Esophagus squamous epithelium (tissue), 5 donors: ENCODE measurements around the gene CFAP70. TPM values are rescaled to one million over a fixed set of nuclear protein-coding genes. Genes with fewer than 3 reads are reported as not detected.

Experiments
- DNase-seq: peaks from one replicate; lab custom pipeline; 2025; lab: John Stamatoyannopoulos, UW
- H3K27ac ChIP-seq, 4 donors: fragments of 200-600 bp; sonication (generic); one replicate each; pipeline ENCODE4 v1.5.1; 2016 to 2019; ENCODE audit warnings: mild to moderate bottlenecking in 1 of 4
- H3K27me3 ChIP-seq, 4 donors: fragments of 200-600 bp; sonication (generic); 1 replicate in 3 of 4; 2 replicates in 1 of 4; pipeline versions ENCODE4 v1.5.1 to v1.6.0; 2017 to 2021; ENCODE audit warnings: antibody characterized with exemption in 1 of 4
- H3K36me3 ChIP-seq, 3 donors: fragments of 200-600 bp; sonication (generic); one replicate each; pipeline ENCODE4 v1.5.1; 2016 to 2019
- H3K4me1 ChIP-seq, 3 donors: fragments of 200-600 bp; sonication (generic); one replicate each; pipeline ENCODE4 v1.5.1; 2017 to 2019
- H3K4me3 ChIP-seq, 4 donors: fragments of 200-600 bp; sonication (generic); 1 replicate in 3 of 4; 2 replicates in 1 of 4; pipeline ENCODE4 v1.5.1; 2016 to 2019; ENCODE audit warnings: mild to moderate bottlenecking in 2 of 4, moderate library complexity in 1 of 4
- H3K9me3 ChIP-seq, 3 donors: fragments of 200-600 bp; sonication (generic); one replicate each; pipeline ENCODE4 v1.5.1; 2016 to 2019
- POLR2A ChIP-seq, 4 donors: fragments of 450-650 bp; IDR thresholded peaks; one replicate each; pipeline ENCODE4 v1.6.1; 2017; ENCODE audit warnings: antibody characterized with exemption in 4 of 4, mild to moderate bottlenecking in 4 of 4, moderate library complexity in 3 of 4
- WGBS, 2 donors: methylation state at CpG; one replicate each; pipeline ENCODE4 v1.1.5; 2018; 5-methylcytosine and 5-hydroxymethylcytosine counted together
- intact Hi-C: fragments of 100-400 bp; cut with DNase I; formaldehyde crosslinking; loops from one replicate; pipeline ENCODE4 v1.15.0; 2022
- total RNA-seq, 4 donors: library from RNA; depleted of rRNA; stranded (reverse); fragments of >200 nt; gene quantifications; one replicate each; pipeline ENCODE4 v1.1.0, GENCODE V29; 2016
- TF ChIP-seq, protein P1 (sequence below), 6 experiments: fragments of 450-650 bp in 4 of 6; fragments of 200-600 bp in 2 of 6; sonication (generic) in 2 of 6; IDR thresholded peaks; one replicate each; pipeline ENCODE4 v1.5.1; 2016 to 2019; ENCODE audit warnings: antibody characterized with exemption in 6 of 6, mild to moderate bottlenecking in 4 of 6, moderate library complexity in 4 of 6
- donor health status: DM: yes; HTN: yes; CAD: no.

The CFAP70 gene
- total RNA-seq, 4 donors from 2014 or later, result 0.22 to 2.5 (median 0.66) TPM

- Histone ChIP-seq H3K27ac (no peak overlapping the region), H3K27me3 (no peaks in the 10 kb centered on the region), H3K9me3 (no peaks in the 10 kb centered on the region), H3K4me3 (no peak overlapping the region), H3K36me3 (peaks cover 0 to 68% (median 4%) of the 10 kb centered on the region in 3 donors), H3K4me1 (no peaks in the 10 kb centered on the region)
- DNase-seq, result no peak
- 94% methylated on average over 3 of the region's 3 CpGs for WGBS, 2 donors
- intact Hi-C loops, result no loop called here
- TF ChIP-seq POLR2A (IDR thresholded peaks at IDR 0.05), result no peak
- TF ChIP-seq, protein P1, sequence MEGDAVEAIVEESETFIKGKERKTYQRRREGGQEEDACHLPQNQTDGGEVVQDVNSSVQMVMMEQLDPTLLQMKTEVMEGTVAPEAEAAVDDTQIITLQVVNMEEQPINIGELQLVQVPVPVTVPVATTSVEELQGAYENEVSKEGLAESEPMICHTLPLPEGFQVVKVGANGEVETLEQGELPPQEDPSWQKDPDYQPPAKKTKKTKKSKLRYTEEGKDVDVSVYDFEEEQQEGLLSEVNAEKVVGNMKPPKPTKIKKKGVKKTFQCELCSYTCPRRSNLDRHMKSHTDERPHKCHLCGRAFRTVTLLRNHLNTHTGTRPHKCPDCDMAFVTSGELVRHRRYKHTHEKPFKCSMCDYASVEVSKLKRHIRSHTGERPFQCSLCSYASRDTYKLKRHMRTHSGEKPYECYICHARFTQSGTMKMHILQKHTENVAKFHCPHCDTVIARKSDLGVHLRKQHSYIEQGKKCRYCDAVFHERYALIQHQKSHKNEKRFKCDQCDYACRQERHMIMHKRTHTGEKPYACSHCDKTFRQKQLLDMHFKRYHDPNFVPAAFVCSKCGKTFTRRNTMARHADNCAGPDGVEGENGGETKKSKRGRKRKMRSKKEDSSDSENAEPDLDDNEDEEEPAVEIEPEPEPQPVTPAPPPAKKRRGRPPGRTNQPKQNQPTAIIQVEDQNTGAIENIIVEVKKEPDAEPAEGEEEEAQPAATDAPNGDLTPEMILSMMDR (IDR thresholded peaks at IDR 0.05), result no peak
Observed at GRCh38 chr10:73364964-73365363, 6.3 kb upstream of the CFAP70 start.

GRCh38 chr10:73359492-73359891 lies 828 bp upstream of the CFAP70 start:
- Histone ChIP-seq H3K27ac (no peak overlapping the region), H3K9me3 (no peaks in the 10 kb centered on the region), H3K4me1 (peaks cover 0 to 13% (median 3%) of the 10 kb centered on the region in 3 donors), H3K4me3 (no peak overlapping the region), H3K27me3 (no peaks in the 10 kb centered on the region), H3K36me3 (peaks cover 0 to 14% (median 0%) of the 10 kb centered on the region in 3 donors)
- WGBS, 2 donors, result 64 to 74% methylated on average over 8 of the region's 8 CpGs
- intact Hi-C loops, result no loop called here
- DNase-seq, result no peak
- TF ChIP-seq POLR2A (IDR thresholded peaks at IDR 0.05), result no peak
- TF ChIP-seq, protein P1 (IDR thresholded peaks at IDR 0.05), result no peak

DNA sequence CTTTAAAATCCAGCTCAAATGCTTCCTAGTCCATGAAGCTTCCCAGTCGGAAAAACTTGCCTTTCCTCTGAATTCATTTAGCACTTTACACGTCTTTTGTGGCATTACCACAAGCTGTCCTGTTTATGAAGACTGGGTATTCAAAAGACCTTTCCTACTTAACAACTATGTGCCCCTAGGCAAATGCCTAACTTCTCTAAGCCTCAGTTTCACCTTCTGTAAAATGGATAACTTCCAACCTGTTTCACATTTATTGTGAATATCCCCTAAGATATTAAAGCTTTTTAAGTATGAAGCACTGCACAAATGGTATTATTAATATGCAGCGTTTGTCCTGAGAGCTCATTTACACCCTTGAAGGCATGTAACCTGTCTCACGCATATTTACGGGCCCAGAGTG lies 843 bp downstream of the CFAP70 start:
- DNase-seq, result no peak
- Histone ChIP-seq H3K4me3 (peak overlapping the region; percentile 53 to 80 (median 72)), H3K27me3 (no peaks in the 10 kb centered on the region), H3K9me3 (no peaks in the 10 kb centered on the region), H3K4me1 (peaks cover 0 to 13% (median 3%) of the 10 kb centered on the region in 3 donors), H3K27ac (peak overlapping the region in 2 of 4 donors; percentile 69 to 81), H3K36me3 (no peaks in the 10 kb centered on the region)
- intact Hi-C loops, result no loop called here
- 35 to 49% methylated on average over 5 of the region's 5 CpGs for WGBS, 2 donors
- TF ChIP-seq, protein P1 (IDR thresholded peaks at IDR 0.05), result no peak
- no peak for TF ChIP-seq POLR2A (IDR thresholded peaks at IDR 0.05)

DNA sequence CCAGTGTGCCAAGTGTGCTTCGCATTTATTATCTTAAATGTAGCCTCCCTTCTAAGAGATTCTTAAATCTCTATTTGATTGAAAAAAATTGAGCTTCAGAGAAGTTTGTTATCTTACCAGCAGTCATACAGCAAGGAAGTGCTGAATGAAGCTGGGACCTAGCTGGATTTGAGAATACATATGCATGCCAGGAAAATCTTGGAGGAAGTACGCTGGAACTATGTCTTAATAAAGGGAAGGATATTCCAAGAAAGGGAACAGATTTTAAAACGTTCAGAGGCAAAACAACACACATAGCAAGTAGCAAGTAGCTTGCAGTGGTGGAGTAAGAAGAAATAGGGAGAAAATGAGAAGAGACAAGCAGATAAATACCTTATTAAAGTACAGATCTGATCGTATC lies 1.5 kb downstream of the CFAP70 start:
- no peak for DNase-seq
- no peak overlapping the region for H3K4me3 ChIP-seq
- 52 to 64% methylated on average over 4 of the region's 4 CpGs for WGBS, 2 donors
- H3K27me3 ChIP-seq, result no peaks in the 10 kb centered on the region
- H3K4me1 ChIP-seq, result peaks cover 0 to 13% (median 3%) of the 10 kb centered on the region in 3 donors
- intact Hi-C loops, result no loop called here
- H3K27ac ChIP-seq, result no peak overlapping the region
- H3K36me3 ChIP-seq, result no peaks in the 10 kb centered on the region
- H3K9me3 ChIP-seq, result no peaks in the 10 kb centered on the region
- TF ChIP-seq, protein P1 (IDR thresholded peaks at IDR 0.05), result no peak

DNA sequence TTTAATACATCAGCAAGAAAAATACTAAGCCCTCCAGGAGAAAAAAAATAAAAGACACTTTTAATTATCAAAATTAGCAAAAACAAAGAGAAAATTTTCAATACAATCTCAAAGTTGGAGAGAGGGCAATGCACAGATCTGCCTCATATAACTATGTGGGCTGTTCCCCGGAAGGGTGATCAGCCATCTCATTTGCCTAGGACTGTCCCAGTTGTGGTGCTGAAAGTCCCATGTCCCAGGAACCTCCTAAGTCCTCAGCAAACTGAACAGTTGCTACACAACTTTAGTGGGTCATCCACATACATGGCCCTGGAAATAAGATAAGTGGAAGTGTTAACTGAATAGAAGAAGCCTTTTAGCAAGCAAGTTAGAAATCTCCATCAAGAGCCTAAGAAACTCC lies 14.4 kb downstream of the CFAP70 start:
- intact Hi-C loops, result no loop called here
- H3K4me3 ChIP-seq, result no peak overlapping the region
- WGBS, 2 donors, result 80 to 87% methylated on average over 1 of the region's 1 CpG
- H3K27me3 ChIP-seq, result no peaks in the 10 kb centered on the region
- no peak for TF ChIP-seq POLR2A (IDR thresholded peaks at IDR 0.05)
- TF ChIP-seq, protein P1 (IDR thresholded peaks at IDR 0.05), result no peak
- DNase-seq, result no peak
- peaks cover 0 to 4% (median 0%) of the 10 kb centered on the region in 3 donors for H3K36me3 ChIP-seq
- H3K9me3 ChIP-seq, result no peaks in the 10 kb centered on the region
- no peak overlapping the region for H3K27ac ChIP-seq
- peaks cover 0 to 5% (median 0%) of the 10 kb centered on the region in 3 donors for H3K4me1 ChIP-seq
